Cardiac muscle cell (in vitro differentiated cells and primary cell): ENCODE results near the gene IL17B. TPM values are rescaled to one million over a fixed set of nuclear protein-coding genes. Genes with fewer than 3 reads are reported as not detected.

Experiments used
- DNase-seq, 2 donors: peaks; one replicate each; pipeline versions ENCODE4 v3.0.0 to v3.0.0-alpha.2; 2010 to 2017; ENCODE audit warnings: low read depth in 1 of 2, low spot score in 1 of 2
- H3K27ac ChIP-seq: fragments of 200-600 bp; sonication (generic); 2 replicates; pipeline ENCODE4 v1.5.1; 2016
- H3K27me3 ChIP-seq: fragments of 200-600 bp; sonication (generic); 2 replicates; pipeline ENCODE4 v1.6.0; 2016; ENCODE audit warnings: control low read depth
- H3K36me3 ChIP-seq: fragments of 200-600 bp; sonication (generic); 2 replicates; pipeline ENCODE4 v1.5.1; 2016; ENCODE audit warnings: control low read depth
- H3K4me1 ChIP-seq: fragments of 200-600 bp; sonication (generic); 2 replicates; pipeline ENCODE4 v1.8.1; 2017; ENCODE audit warnings: low read depth, mild to moderate bottlenecking, mixed run types
- H3K4me3 ChIP-seq: fragments of 200-600 bp; sonication (generic); 2 replicates; pipeline ENCODE4 v1.5.1; 2016; ENCODE audit warnings: mild to moderate bottlenecking
- H3K9me3 ChIP-seq: fragments of 200-600 bp; sonication (generic); 2 replicates; pipeline ENCODE4 v1.5.1; 2017; ENCODE audit warnings: low read depth, mild to moderate bottlenecking, control low read depth
- CTCF ChIP-seq: IDR thresholded peaks from 2 replicates; pipeline ENCODE4 v1.5.1; 2012; ENCODE audit warnings: low read depth, mild to moderate bottlenecking, low read length
- polyA plus RNA-seq: library from polyadenylated mRNA; unstranded; fragments of >200 nt; fragmentation: Nextera tagmentation; extraction: Ambion mirVana; gene quantifications from 2 replicates; pipeline ENCODE4 v1.2.1, GENCODE V29; 2016
- total RNA-seq: library from RNA; depleted of rRNA; stranded (reverse); fragments of >200 nt; gene quantifications from 2 replicates; pipeline ENCODE4 v1.2.3, GENCODE V29; 2016

The IL17B gene
- total and polyA plus RNA-seq, 2 experiments from 2014 or later: 3.9 to 9.0 TPM

- no peaks in the 10 kb centered on the region for H3K9me3 ChIP-seq
- no peaks in the 10 kb centered on the region for H3K27me3 ChIP-seq
- peak in 1 of 2 donors; percentile 88 for DNase-seq
- no peak for TF ChIP-seq CTCF
- no peak overlapping the region for H3K4me3 ChIP-seq
- no peaks in the 10 kb centered on the region for H3K36me3 ChIP-seq
- peaks cover 73% of the 10 kb centered on the region for H3K4me1 ChIP-seq
- peak overlapping the region; percentile 100 for H3K27ac ChIP-seq
These were observed 35.4 kb upstream of the IL17B start for GRCh38 chr5:149414405-149415065.

- DNase-seq: no peak
- no peaks in the 10 kb centered on the region for H3K36me3 ChIP-seq
- H3K27me3 ChIP-seq: no peaks in the 10 kb centered on the region
- TF ChIP-seq CTCF: no peak
- H3K4me3 ChIP-seq: no peak overlapping the region
- H3K4me1 ChIP-seq: peaks cover 68% of the 10 kb centered on the region
- H3K27ac ChIP-seq: peak overlapping the region; percentile 100
- H3K9me3 ChIP-seq: no peaks in the 10 kb centered on the region
These were observed 34.6 kb upstream of the IL17B start for GRCh38 chr5:149413477-149414210.

GRCh38 chr5:149412783-149413476 lies 33.8 kb upstream of the IL17B start:
- no peaks in the 10 kb centered on the region for H3K36me3 ChIP-seq
- peak overlapping the region; percentile 74 for H3K27ac ChIP-seq
- no peaks in the 10 kb centered on the region for H3K27me3 ChIP-seq
- peaks cover 64% of the 10 kb centered on the region for H3K4me1 ChIP-seq
- H3K9me3 ChIP-seq: no peaks in the 10 kb centered on the region
- TF ChIP-seq CTCF: no peak
- DNase-seq: no peak
- H3K4me3 ChIP-seq: no peak overlapping the region

- no peak overlapping the region for H3K27ac ChIP-seq
- no peak overlapping the region for H3K4me3 ChIP-seq
- no peaks in the 10 kb centered on the region for H3K36me3 ChIP-seq
- DNase-seq: no peak
- TF ChIP-seq CTCF: no peak
- H3K9me3 ChIP-seq: no peaks in the 10 kb centered on the region
- no peaks in the 10 kb centered on the region for H3K27me3 ChIP-seq
- H3K4me1 ChIP-seq: peaks cover 64% of the 10 kb centered on the region
These were observed 32.8 kb upstream of the IL17B start for GRCh38 chr5:149411738-149412519.

GRCh38 chr5:149410721-149411432 lies 31.8 kb upstream of the IL17B start:
- peaks cover 63% of the 10 kb centered on the region for H3K4me1 ChIP-seq
- H3K4me3 ChIP-seq: no peak overlapping the region
- peak overlapping the region; percentile 71 for H3K27ac ChIP-seq

More at GRCh38 chr5:149410721-149411432, 31.8 kb upstream of the IL17B start:
- no peak for TF ChIP-seq CTCF
- no peaks in the 10 kb centered on the region for H3K9me3 ChIP-seq
- H3K27me3 ChIP-seq: no peaks in the 10 kb centered on the region
- DNase-seq: peak in 1 of 2 donors; percentile 60
- no peaks in the 10 kb centered on the region for H3K36me3 ChIP-seq
